OCI-LY1 (cell line): ENCODE measurements around the gene UNC80.

Experiments
- CTCF ChIP-seq: fragments of 200-600 bp; sonication (generic), shearing (Covaris generic); IDR thresholded peaks from 2 replicates; pipeline ENCODE4 v1.5.1; 2017; ENCODE audit warnings: mild to moderate bottlenecking, antibody characterized with exemption, low read length, moderate library complexity, mixed read lengths
- EZH2 ChIP-seq: fragments of 200-600 bp; sonication (generic), shearing (Covaris generic); IDR thresholded peaks from 2 replicates; pipeline ENCODE4 v1.8.0; 2017; ENCODE audit warnings: borderline replicate concordance, mixed run types, mild to moderate bottlenecking, antibody characterized with exemption, low read length, moderate library complexity, mixed read lengths

GRCh38 chr2:209767316-209767715 is 4.3 kb upstream of the UNC80 start:
- no peak for TF ChIP-seq CTCF
- no peak for TF ChIP-seq EZH2
